Activated CD8-positive, alpha-beta T cell treated with anti-CD3 and anti-CD28 coated beads, Interleukin-2, amount 10 ng/mL, durations not matched to agents 7 days and 5 days (primary cell): ENCODE results near the gene RPL36. TPM values are rescaled to one million over a fixed set of nuclear protein-coding genes. Genes with fewer than 3 reads are reported as not detected.
A peak's percentile ranks its signal among the peaks of the same experiment; 100 is the strongest.

ENCODE experiments used
- ATAC-seq: fragments of 150-1000 bp; cut with Tn5 transposase; one replicate; pipeline ENCODE4 v1.10.0; 2021; ENCODE audit warnings: moderate library complexity
- CTCF ChIA-PET: fragments of 350-600 bp; sonication (Branson Sonifier 250); formaldehyde crosslinking; loops from one replicate; lab custom pipeline; 2021; ENCODE audit warnings: antibody characterized with exemption; lab: Charles Lee
- POLR2A ChIA-PET: fragments of 350-600 bp; sonication (Branson Sonifier 250); formaldehyde crosslinking; loops from one replicate; lab custom pipeline; 2021; ENCODE audit warnings: antibody characterized with exemption; lab: Charles Lee
- DNase-seq: peaks from one replicate; pipeline ENCODE4 v3.0.0-alpha.2; 2020
- H3K27ac Mint-ChIP-seq: one replicate; pipeline ENCODE4 v1.8.0; 2021; ENCODE audit warnings: mild to moderate bottlenecking, mixed read lengths
- H3K27me3 Mint-ChIP-seq: one replicate; pipeline ENCODE4 v1.8.0; 2021; ENCODE audit warnings: low read depth, mixed read lengths
- H3K36me3 Mint-ChIP-seq: one replicate; pipeline ENCODE4 v1.8.0; 2021; ENCODE audit warnings: low read depth, mixed read lengths
- H3K4me1 Mint-ChIP-seq: one replicate; pipeline ENCODE4 v1.8.0; 2021; ENCODE audit warnings: low read depth, mixed read lengths
- H3K4me3 Mint-ChIP-seq: one replicate; pipeline ENCODE4 v1.8.0; 2021; ENCODE audit warnings: mild to moderate bottlenecking, mixed read lengths
- H3K9me3 Mint-ChIP-seq: one replicate; pipeline ENCODE4 v1.8.0; 2022; ENCODE audit warnings: mixed read lengths; ENCODE audit not compliant: insufficient read depth
- total RNA-seq, 2 experiments: library from RNA; stranded (reverse); gene quantifications; one replicate each; pipeline ENCODE4 v1.2.3, GENCODE V29; 2021

RPL36 gene
- total RNA-seq, 2 experiments from 2014 or later: 926 to 951 TPM

DNA sequence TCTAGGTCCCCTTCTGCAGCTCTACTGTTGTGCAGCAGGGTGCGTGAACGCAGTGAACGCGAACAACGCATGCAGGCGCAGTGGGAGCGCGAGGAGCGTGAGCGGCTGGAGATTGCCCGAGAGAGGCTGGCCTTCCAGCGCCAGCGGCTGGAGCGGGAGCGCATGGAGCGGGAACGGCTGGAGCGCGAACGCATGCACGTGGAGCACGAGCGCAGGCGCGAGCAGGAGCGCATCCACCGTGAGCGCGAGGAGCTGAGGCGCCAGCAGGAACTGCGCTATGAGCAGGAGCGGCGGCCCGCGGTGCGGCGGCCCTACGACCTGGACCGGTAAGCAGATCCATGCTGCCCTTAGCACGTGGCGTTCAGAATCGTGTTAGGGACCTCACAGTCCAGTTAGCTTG lies 28.6 kb upstream of the RPL36 start:
- Mint-ChIP-seq H3K36me3 (peaks cover 60% of the 10 kb centered on the region), H3K4me3 (no peak overlapping the region), H3K9me3 (no peaks in the 10 kb centered on the region), H3K27ac (no peak overlapping the region), H3K4me1 (peaks cover 14% of the 10 kb centered on the region), H3K27me3 (no peaks in the 10 kb centered on the region)
- DNase-seq (no peak), ATAC-seq (no peak)
- ChIA-PET POLR2A (interaction anchor here (0.7 kb wide), 1 partner anchor 56 kb away, joined by 3 read pairs; no protein-coding TSS in a partner anchor), CTCF (no interaction called here)

DNA sequence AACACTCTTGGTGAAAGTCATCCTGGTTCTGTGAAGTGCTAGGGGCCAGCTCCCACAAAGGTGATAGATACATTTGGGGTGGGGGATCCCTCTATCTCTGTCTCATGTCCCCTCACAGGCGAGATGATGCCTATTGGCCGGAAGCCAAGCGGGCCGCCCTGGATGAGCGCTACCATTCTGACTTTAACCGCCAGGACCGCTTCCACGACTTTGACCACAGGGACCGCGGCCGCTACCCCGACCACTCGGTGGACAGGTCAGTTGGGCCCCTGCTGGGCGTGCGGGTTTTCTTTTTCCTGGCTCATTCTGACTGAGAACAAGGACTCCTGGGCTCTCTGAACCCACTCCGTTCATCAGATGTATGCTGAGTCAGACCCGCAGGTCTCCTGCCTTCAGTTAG lies 26.2 kb upstream of the RPL36 start:
- ChIA-PET POLR2A (no interaction called here), CTCF (no interaction called here)
- Mint-ChIP-seq H3K27ac (no peak overlapping the region), H3K36me3 (peaks cover 66% of the 10 kb centered on the region), H3K9me3 (no peaks in the 10 kb centered on the region), H3K27me3 (no peaks in the 10 kb centered on the region), H3K4me3 (no peak overlapping the region), H3K4me1 (peaks cover 14% of the 10 kb centered on the region)
- no peak for ATAC-seq
- DNase-seq: no peak

DNA sequence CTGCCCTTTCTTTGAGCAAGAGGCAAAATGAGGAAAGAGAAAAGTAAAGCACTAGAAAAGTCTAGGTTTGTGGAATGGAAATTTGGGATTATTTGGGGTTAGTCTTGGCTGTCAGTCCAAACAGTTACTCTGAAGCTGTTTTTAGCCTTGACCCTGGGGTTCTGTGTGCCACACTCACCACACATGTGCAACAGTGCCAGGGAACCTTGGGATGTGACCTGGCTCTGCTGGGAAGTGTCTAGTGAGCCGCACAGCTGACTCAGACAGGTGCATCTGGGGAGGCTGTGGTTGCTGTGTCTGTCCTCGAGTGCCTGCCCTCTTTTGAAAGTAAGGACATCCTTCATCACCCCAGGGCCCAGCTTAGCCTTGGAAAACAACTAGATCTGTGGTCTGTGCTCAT lies 25.6 kb upstream of the RPL36 start:
- no peaks in the 10 kb centered on the region for H3K27me3 Mint-ChIP-seq
- ChIA-PET CTCF (no interaction called here), POLR2A (no interaction called here)
- peaks cover 14% of the 10 kb centered on the region for H3K4me1 Mint-ChIP-seq
- ATAC-seq (no peak), DNase-seq (no peak)
- H3K36me3 Mint-ChIP-seq: peaks cover 69% of the 10 kb centered on the region
- H3K9me3 Mint-ChIP-seq: no peaks in the 10 kb centered on the region
- H3K4me3 Mint-ChIP-seq: no peak overlapping the region
- H3K27ac Mint-ChIP-seq: no peak overlapping the region

DNA sequence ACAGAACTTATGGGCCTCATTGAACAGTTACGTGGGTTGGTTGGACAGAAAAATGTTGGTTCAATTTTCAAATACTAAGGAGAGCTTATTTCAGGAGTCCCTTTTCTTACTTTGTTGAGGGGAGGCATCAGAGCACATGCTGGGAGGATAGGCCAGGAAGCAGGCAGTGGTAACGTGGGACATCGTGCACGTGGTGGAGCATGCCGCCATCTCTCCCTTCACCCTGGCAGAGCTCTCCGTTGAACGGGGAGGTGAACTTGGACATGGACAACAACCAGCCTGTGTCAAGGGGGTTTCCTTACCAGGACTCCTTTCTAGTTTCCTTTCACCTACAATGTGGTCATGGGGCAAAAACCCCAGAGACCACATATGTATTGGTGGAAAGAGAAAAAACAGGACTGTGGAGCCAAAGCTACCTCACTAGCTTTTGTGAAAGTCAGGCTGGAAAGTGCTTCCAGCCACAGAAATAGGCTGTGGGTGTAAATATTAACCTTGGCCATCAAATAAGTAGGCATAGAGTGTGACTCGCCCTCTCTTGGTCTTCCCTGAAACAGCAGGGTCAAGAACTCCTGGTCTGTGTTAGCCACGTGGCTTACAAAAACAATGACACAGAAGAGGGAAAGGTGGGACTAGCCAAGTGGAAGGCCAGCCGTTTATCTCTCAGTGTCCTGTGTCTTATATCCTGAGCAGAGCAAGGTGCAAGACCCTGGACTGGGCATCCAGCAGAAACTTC lies 24.1 kb upstream of the RPL36 start:
- Mint-ChIP-seq H3K4me1 (peaks cover 16% of the 10 kb centered on the region), H3K27ac (peak overlapping the region; percentile 30), H3K27me3 (no peaks in the 10 kb centered on the region), H3K9me3 (no peaks in the 10 kb centered on the region), H3K4me3 (no peak overlapping the region), H3K36me3 (peaks cover 70% of the 10 kb centered on the region)
- DNase-seq (no peak), ATAC-seq (no peak)
- ChIA-PET POLR2A (interaction anchor here (0.9 kb wide), 1 partner anchor 43 kb away, joined by 3 read pairs; the partner anchor contains the start of genes SAFB and SAFB2), CTCF (interaction anchor here (1.2 kb wide), 1 partner anchor 319 kb away, joined by 3 read pairs; no protein-coding TSS in a partner anchor)

DNA sequence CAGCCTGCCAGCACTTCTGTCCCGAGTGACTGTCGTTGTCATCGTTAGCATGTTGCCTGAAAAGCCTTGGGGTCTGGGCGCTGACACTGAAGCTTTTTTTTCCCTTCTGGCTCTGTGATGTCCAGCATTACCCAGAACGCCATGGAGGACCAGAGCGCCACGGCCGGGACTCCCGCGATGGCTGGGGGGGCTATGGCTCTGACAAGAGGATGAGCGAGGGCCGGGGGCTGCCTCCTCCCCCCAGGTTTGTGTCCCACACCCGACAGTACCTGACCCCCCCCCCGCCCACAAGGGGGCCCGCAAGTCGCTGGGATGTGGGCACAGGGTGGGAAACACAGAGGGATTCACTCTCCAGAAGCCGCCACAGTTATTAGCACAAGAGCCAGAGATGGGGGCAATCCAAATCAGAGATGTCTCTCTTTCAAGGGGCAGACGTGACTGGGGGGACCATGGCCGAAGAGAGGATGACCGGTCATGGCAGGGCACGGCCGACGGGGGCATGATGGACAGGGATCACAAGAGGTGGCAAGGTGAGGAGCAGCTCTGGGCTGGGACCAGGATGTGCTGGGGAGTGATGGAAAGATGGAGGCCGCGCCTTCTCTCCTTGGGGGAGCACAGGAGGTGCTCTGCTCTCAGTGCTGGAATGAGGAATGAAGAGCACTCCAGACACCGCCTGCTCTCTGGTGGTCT lies 23.0 kb upstream of the RPL36 start:
- Mint-ChIP-seq H3K36me3 (peaks cover 70% of the 10 kb centered on the region), H3K9me3 (no peaks in the 10 kb centered on the region), H3K27me3 (no peaks in the 10 kb centered on the region), H3K4me1 (peaks cover 16% of the 10 kb centered on the region), H3K27ac (no peak overlapping the region), H3K4me3 (no peak overlapping the region)
- ATAC-seq: no peak
- ChIA-PET CTCF (no interaction called here), POLR2A (interaction anchor here (0.6 kb wide), 1 partner anchor 14 kb away, joined by 3 read pairs; no protein-coding TSS in a partner anchor)
- no peak for DNase-seq

DNA sequence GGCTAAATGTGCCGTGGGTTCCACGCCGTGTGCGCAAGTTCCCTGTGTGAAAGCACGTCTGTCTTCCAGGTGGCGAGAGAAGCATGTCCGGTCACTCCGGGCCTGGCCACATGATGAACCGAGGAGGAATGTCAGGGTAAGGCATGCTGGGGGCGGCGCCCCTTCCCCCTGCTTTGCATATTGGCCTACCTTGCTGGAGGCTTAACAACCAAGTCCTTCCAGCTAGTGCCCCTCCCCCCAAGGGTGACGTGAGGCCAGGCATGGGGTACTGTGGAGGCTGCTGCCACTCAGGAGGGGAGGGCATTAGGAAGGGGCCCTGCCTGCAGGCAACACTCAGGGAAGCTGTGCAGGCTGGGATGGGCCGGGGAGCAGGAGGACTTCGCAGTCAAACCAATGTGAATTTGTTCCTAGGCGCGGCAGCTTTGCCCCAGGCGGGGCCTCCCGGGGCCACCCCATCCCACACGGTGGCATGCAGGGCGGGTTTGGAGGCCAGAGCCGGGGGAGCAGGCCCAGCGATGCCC lies 22.3 kb upstream of the RPL36 start:
- Mint-ChIP-seq H3K36me3 (peaks cover 69% of the 10 kb centered on the region), H3K27ac (no peak overlapping the region), H3K4me3 (no peak overlapping the region), H3K4me1 (peaks cover 16% of the 10 kb centered on the region), H3K27me3 (no peaks in the 10 kb centered on the region), H3K9me3 (no peaks in the 10 kb centered on the region)
- ChIA-PET CTCF (no interaction called here), POLR2A (interaction anchor here (0.9 kb wide), 1 partner anchor 12 kb away, joined by 3 read pairs; no protein-coding TSS in a partner anchor)
- DNase-seq (no peak), ATAC-seq (no peak)

DNA sequence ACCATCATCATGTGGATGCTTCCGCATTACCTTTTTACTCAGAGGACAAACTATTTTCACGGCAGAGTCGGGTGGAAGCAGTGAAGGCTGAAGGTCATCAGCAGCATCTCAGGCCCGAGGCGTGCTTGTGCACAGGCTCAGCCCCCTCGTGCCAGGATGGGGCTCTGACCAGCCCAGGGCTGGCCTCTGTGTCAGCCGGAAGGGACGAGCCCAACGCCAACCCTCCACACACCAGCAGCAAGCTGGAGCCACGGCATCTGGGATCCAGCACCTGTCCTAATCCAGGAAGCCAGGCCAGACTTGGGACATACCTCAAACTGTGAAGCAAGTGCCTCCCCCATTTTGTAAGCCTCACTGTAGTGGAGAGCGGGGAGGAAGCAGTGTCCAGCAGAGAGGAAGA lies 20.9 kb upstream of the RPL36 start:
- ATAC-seq (no peak), DNase-seq (no peak)
- Mint-ChIP-seq H3K9me3 (no peaks in the 10 kb centered on the region), H3K36me3 (peaks cover 65% of the 10 kb centered on the region), H3K4me1 (peaks cover 16% of the 10 kb centered on the region), H3K27me3 (no peaks in the 10 kb centered on the region), H3K27ac (no peak overlapping the region), H3K4me3 (no peak overlapping the region)
- ChIA-PET POLR2A (no interaction called here), CTCF (no interaction called here)

DNA sequence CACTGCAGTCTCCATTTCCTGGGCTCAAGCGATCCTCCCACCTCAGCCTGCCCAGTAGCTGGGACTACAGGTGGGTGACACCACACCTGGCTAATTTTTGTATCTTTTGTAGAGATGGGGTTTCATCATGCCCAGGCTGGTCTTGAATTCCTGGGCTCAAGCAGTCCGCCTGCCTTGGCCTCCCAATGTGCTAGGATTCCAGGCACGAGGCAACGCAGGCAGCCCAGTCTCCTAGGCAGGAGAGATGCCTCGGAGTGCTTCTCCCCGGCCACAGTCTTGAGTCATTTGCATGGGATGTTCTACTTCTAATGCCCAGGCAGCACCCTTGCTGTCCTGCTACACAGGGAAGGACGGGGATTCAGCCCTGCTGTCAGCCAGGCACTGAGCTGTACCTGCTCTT lies 18.5 kb upstream of the RPL36 start:
- Mint-ChIP-seq H3K27me3 (no peaks in the 10 kb centered on the region), H3K27ac (no peak overlapping the region), H3K4me1 (peaks cover 3% of the 10 kb centered on the region), H3K4me3 (no peak overlapping the region), H3K9me3 (no peaks in the 10 kb centered on the region), H3K36me3 (peaks cover 45% of the 10 kb centered on the region)
- ChIA-PET POLR2A (no interaction called here), CTCF (no interaction called here)
- DNase-seq (no peak), ATAC-seq (no peak)

DNA sequence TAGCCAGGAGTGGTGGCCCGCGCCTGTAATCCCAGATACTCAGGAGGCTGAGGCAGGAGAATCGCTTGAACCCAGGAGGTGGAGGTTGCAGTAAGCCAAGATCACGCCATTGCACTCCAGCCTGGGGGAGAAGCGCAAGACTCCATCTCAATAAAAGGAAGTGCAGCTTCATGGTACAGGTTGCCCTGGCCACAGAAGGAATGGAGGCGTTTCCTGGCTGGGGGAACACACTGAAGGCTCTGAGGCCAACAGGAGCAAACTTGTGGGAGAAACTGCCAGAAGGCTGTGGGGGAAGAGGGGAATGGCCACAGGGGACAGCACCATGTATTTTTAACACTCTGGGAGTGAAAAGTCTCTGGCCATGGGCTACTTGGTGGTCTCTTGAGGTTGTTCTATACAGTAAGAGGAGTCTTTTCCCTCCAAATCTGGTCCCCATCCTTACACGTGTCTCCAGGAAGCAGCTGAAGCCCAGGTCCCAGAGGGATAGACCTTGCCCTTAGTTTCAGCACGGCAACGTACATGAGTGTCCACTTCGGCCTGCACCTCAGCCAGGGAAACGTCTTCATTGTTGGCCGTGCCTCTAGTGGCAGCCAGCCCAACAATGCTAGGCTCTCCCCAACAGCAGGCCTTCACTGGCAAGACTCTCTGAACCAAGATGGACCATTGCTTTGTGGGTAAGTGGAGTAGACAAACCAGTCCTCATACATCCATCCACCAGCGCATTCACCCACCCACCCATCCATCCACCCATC lies 17.2 kb upstream of the RPL36 start:
- no peak for DNase-seq
- POLR2A ChIA-PET: no interaction called here

DNA sequence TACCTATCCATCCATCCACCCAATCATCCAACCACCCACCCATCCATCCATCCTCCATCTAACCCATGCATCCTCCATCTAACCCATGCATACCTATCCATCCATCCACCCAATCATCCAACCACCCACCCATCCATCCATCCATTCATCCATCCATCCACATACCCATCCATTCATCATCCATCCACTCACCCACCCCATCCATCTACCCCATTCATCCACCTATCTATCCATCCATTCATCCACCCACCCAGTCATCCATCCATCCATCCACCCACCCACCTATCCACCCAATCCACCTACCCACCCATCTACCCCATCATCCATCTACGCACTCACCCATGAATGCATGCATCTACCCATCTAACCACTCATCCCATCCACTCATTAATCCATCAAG lies 16.3 kb upstream of the RPL36 start:
- Mint-ChIP-seq H3K27me3 (no peaks in the 10 kb centered on the region), H3K36me3 (peaks cover 35% of the 10 kb centered on the region), H3K9me3 (no peaks in the 10 kb centered on the region), H3K4me1 (peaks cover 3% of the 10 kb centered on the region), H3K4me3 (no peak overlapping the region), H3K27ac (no peak overlapping the region)
- DNase-seq (no peak), ATAC-seq (no peak)
- CTCF ChIA-PET: no interaction called here
- POLR2A ChIA-PET: no interaction called here

More for the DNA sequence above, 17.2 kb upstream of the RPL36 start:
- H3K4me1 Mint-ChIP-seq: peaks cover 3% of the 10 kb centered on the region
- CTCF ChIA-PET: no interaction called here
- H3K4me3 Mint-ChIP-seq: no peak overlapping the region
- no peaks in the 10 kb centered on the region for H3K9me3 Mint-ChIP-seq
- no peak for ATAC-seq
- H3K36me3 Mint-ChIP-seq: peaks cover 38% of the 10 kb centered on the region
- H3K27me3 Mint-ChIP-seq: no peaks in the 10 kb centered on the region
- H3K27ac Mint-ChIP-seq: no peak overlapping the region

DNA sequence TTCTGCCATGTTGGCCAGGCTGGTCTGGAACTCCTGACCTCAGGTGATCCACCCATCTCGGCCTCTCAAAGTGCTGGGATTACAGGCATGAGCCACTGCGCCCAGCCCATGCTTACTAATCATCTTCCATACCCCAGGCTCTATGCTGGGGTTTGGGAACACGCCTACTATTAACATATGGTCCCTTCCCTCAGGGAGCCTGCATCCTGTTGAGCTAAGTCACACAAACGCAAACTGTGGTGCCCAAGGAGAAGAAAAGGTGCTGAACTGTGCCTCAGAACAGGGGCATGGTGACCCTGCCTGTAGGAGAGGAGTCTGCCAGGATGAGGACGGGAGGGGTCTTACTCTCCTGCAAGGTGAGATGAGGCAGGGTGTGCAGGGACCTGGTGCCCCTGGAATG lies 15.4 kb upstream of the RPL36 start:
- DNase-seq: no peak
- Mint-ChIP-seq H3K4me1 (peaks cover 9% of the 10 kb centered on the region), H3K36me3 (peaks cover 25% of the 10 kb centered on the region), H3K9me3 (no peaks in the 10 kb centered on the region), H3K4me3 (no peak overlapping the region), H3K27ac (no peak overlapping the region), H3K27me3 (no peaks in the 10 kb centered on the region)
- ChIA-PET CTCF (no interaction called here), POLR2A (interaction anchor here (0.6 kb wide), 1 partner anchor 120 kb away, joined by 4 read pairs; no protein-coding TSS in a partner anchor)
- ATAC-seq: no peak
